HEK293 (cell line): ENCODE measurements around the gene FHL5.

Experiments used
- CTCF ChIA-PET: fragments of 350-600 bp; formaldehyde crosslinking; extraction: SDS; loops from one replicate; lab custom pipeline; 2021; ENCODE audit warnings: antibody characterized with exemption; lab: Yijun Ruan, JAX
- POLR2A ChIA-PET: fragments of 300-600 bp; formaldehyde crosslinking; extraction: SDS; loops from one replicate; lab custom pipeline; 2020; ENCODE audit warnings: antibody characterized with exemption, inconsistent platforms; lab: Yijun Ruan, JAX
- H3K27ac ChIP-seq: fragments of 200-500 bp; sonication (Bioruptor generic); 2 replicates; pipeline ENCODE4 v1.5.1; 2014; ENCODE audit warnings: low read depth, low read length, control low read depth, inconsistent platforms; ENCODE audit errors: extremely low read depth
- H3K36me3 ChIP-seq, 2 experiments: fragments of 200-500 bp in 1 of 2; sonication (Bioruptor generic) in 1 of 2; 1 replicate in 1 of 2; 2 replicates in 1 of 2; pipeline ENCODE4 v1.5.1; 2014 to 2017; ENCODE audit warnings: inconsistent platforms in 2 of 2, low read length in 2 of 2; ENCODE audit not compliant: control insufficient read depth in 2 of 2, insufficient read depth in 1 of 2
- H3K4me1 ChIP-seq: fragments of 200-500 bp; sonication (Bioruptor generic); 2 replicates; pipeline ENCODE4 v1.5.1; 2014; ENCODE audit warnings: mild to moderate bottlenecking, low read length, inconsistent platforms; ENCODE audit not compliant: control insufficient read depth, insufficient read depth
- H3K4me3 ChIP-seq: 2 replicates; pipeline ENCODE4 v1.5.1; 2011; ENCODE audit warnings: low read depth, mild to moderate bottlenecking, control low read depth, low read length, moderate library complexity
- H3K9me3 ChIP-seq: fragments of 200-500 bp; sonication (Bioruptor generic); 2 replicates; pipeline ENCODE4 v1.5.1; 2014; ENCODE audit warnings: low read depth, low read length, inconsistent platforms; ENCODE audit not compliant: control insufficient read depth, insufficient read depth
- KLF7 ChIP-seq: fragments of 450-650 bp; formaldehyde crosslinking; IDR thresholded peaks from 2 replicates; pipeline ENCODE4 v1.5.1; 2016; ENCODE audit warnings: missing biosample characterization, missing genetic modification characterization, borderline replicate concordance
- RBAK ChIP-seq: fragments of 450-650 bp; formaldehyde crosslinking; IDR thresholded peaks from 2 replicates; pipeline ENCODE4 v1.5.1; 2016; ENCODE audit warnings: missing biosample characterization, missing genetic modification characterization
- ZNF112 ChIP-seq: fragments of 450-650 bp; formaldehyde crosslinking; IDR thresholded peaks from 2 replicates; pipeline ENCODE4 v1.5.0; 2017; ENCODE audit warnings: missing biosample characterization, missing genetic modification characterization
- ZNF138 ChIP-seq: fragments of 450-650 bp; formaldehyde crosslinking; IDR thresholded peaks from 2 replicates; pipeline ENCODE4 v1.5.1; 2016; ENCODE audit warnings: missing biosample characterization, missing genetic modification characterization, borderline replicate concordance
- ZNF274 ChIP-seq, 2 experiments: fragments of 200-500 bp in 1 of 2; fragments of 450-650 bp in 1 of 2; sonication (Bioruptor generic) in 1 of 2; formaldehyde crosslinking in 1 of 2; IDR thresholded peaks; 2 replicates each; pipeline versions ENCODE4 v1.5.1 to v1.6.1; 2014 to 2016; ENCODE audit warnings: borderline replicate concordance in 1 of 2, inconsistent platforms in 1 of 2, low read length in 1 of 2, missing biosample characterization in 1 of 2, missing genetic modification characterization in 1 of 2
- ZNF341 ChIP-seq: fragments of 450-650 bp; formaldehyde crosslinking; IDR thresholded peaks from 2 replicates; pipeline ENCODE4; 2016; ENCODE audit warnings: low read depth, missing biosample characterization, missing genetic modification characterization
- ZNF433 ChIP-seq: fragments of 450-650 bp; formaldehyde crosslinking; IDR thresholded peaks from 2 replicates; pipeline ENCODE4 v1.5.1; 2016; ENCODE audit warnings: missing biosample characterization, missing genetic modification characterization, low read depth
- ZNF549 ChIP-seq: fragments of 450-650 bp; IDR thresholded peaks from 2 replicates; pipeline ENCODE4 v1.5.1; 2018; ENCODE audit warnings: missing biosample characterization, missing genetic modification characterization, mild to moderate bottlenecking, inconsistent platforms, moderate library complexity
- ZNF561 ChIP-seq: fragments of 450-650 bp; IDR thresholded peaks from 2 replicates; pipeline ENCODE4 v1.5.1; 2018; ENCODE audit warnings: missing biosample characterization, missing genetic modification characterization, borderline replicate concordance
- ZNF623 ChIP-seq: fragments of 450-650 bp; formaldehyde crosslinking; IDR thresholded peaks from 2 replicates; pipeline ENCODE4 v1.5.1; 2016; ENCODE audit warnings: missing biosample characterization, missing genetic modification characterization
- ZNF624 ChIP-seq: fragments of 450-650 bp; formaldehyde crosslinking; IDR thresholded peaks from 2 replicates; pipeline ENCODE4 v1.5.1; 2017; ENCODE audit warnings: missing biosample characterization, missing genetic modification characterization
- ZNF645 ChIP-seq: fragments of 450-650 bp; formaldehyde crosslinking; IDR thresholded peaks from 2 replicates; pipeline ENCODE4; 2016; ENCODE audit warnings: missing biosample characterization, missing genetic modification characterization
- ZNF664 ChIP-seq: fragments of 450-650 bp; formaldehyde crosslinking; IDR thresholded peaks from 2 replicates; pipeline ENCODE4 v1.5.1; 2016; ENCODE audit warnings: missing biosample characterization, missing genetic modification characterization
- ZNF777 ChIP-seq: fragments of 450-650 bp; formaldehyde crosslinking; IDR thresholded peaks from 2 replicates; pipeline ENCODE4 v1.5.1; 2017; ENCODE audit warnings: missing biosample characterization, missing genetic modification characterization, borderline replicate concordance
- ZNF791 ChIP-seq: fragments of 450-650 bp; formaldehyde crosslinking; IDR thresholded peaks from 2 replicates; pipeline ENCODE4 v1.5.1; 2016; ENCODE audit warnings: missing biosample characterization, missing genetic modification characterization
- ZSCAN18 ChIP-seq: fragments of 450-650 bp; formaldehyde crosslinking; IDR thresholded peaks from 2 replicates; pipeline ENCODE4 v1.5.1; 2016; ENCODE audit warnings: missing biosample characterization, missing genetic modification characterization
- TF ChIP-seq, protein P1 (sequence below): fragments of 450-650 bp; formaldehyde crosslinking; optimal IDR thresholded peaks from 2 replicates; pipeline ENCODE3; 2016; ENCODE audit warnings: missing biosample characterization, mild to moderate bottlenecking, missing genetic modification characterization
- TF ChIP-seq, protein P2 (sequence below): fragments of 450-650 bp; formaldehyde crosslinking; IDR thresholded peaks from 2 replicates; pipeline ENCODE4 v1.5.1; 2016; ENCODE audit warnings: missing biosample characterization, missing genetic modification characterization

Gene FHL5

GRCh38 chr6:96545882-96546281, 17.0 kb upstream of the FHL5 start (continued):
- TF ChIP-seq ZNF645 (tag by site-specific recombination): no peak
- TF ChIP-seq, protein P1, sequence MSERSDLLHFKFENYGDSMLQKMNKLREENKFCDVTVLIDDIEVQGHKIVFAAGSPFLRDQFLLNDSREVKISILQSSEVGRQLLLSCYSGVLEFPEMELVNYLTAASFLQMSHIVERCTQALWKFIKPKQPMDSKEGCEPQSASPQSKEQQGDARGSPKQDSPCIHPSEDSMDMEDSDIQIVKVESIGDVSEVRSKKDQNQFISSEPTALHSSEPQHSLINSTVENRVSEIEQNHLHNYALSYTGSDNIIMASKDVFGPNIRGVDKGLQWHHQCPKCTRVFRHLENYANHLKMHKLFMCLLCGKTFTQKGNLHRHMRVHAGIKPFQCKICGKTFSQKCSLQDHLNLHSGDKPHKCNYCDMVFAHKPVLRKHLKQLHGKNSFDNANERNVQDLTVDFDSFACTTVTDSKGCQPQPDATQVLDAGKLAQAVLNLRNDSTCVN (tag by site-specific recombination): no peak
- no peak for TF ChIP-seq KLF7 (tag by site-specific recombination)
- TF ChIP-seq ZNF777: no peak

GRCh38 chr6:96547654-96548053, 15.3 kb upstream of the FHL5 start:
- Histone ChIP-seq H3K4me1 (no peaks in the 10 kb centered on the region), H3K9me3 (no peaks in the 10 kb centered on the region)
- CTCF ChIA-PET: no interaction called here
- POLR2A ChIA-PET: no interaction called here
- TF ChIP-seq ZNF433: no peak
- no peak for TF ChIP-seq ZNF138 (tag by site-specific recombination)
- no peak for TF ChIP-seq ZNF624
- no peak for TF ChIP-seq ZNF341
- TF ChIP-seq ZNF549 (tag by site-specific recombination): no peak
- TF ChIP-seq, all 188 proteins: peak for 0
- Histone ChIP-seq H3K27ac (no peak overlapping the region), H3K36me3 (peaks cover 28 to 78% of the 10 kb centered on the region in 2 experiments; a peak in 2 of 3 replicates), H3K4me3 (no peak overlapping the region)

DNA sequence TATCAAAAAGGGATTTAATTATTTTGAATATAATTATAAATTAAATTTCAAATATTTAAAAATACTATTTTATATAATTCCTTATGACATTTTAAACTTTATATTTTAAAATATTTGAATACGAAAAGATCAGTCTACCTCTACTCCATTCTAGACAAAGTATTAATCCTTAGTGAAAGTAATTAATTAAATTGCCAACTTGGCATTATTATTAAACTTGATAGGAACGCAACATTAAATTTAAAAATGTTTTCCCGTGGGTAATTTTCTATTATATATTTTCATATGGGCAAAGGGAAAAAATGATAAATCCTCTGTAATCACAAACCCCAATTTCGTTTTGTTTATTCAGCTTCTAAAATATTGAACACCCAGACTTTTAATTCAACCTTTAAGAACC, 8.4 kb upstream of the FHL5 start:
- CTCF ChIA-PET: interaction anchor here (0.8 kb wide), 1 partner anchor 73 kb away, joined by 3 read pairs; no protein-coding TSS in a partner anchor

More for the DNA sequence above, 8.4 kb upstream of the FHL5 start:
- no peaks in the 10 kb centered on the region for H3K9me3 ChIP-seq
- H3K4me3 ChIP-seq: no peak overlapping the region
- POLR2A ChIA-PET: no interaction called here
- no peaks in the 10 kb centered on the region for H3K4me1 ChIP-seq
- peaks cover 18 to 58% of the 10 kb centered on the region in 2 experiments; a peak in 2 of 3 replicates for H3K36me3 ChIP-seq
- TF ChIP-seq ZNF112 (tag by site-specific recombination) (no peak), ZNF664 (no peak), RBAK (no peak), ZNF791 (tag by site-specific recombination) (no peak), ZNF561 (tag by site-specific recombination) (no peak), ZNF274 (IDR thresholded peaks at IDR 0.05; ENCODE audit: low read length) (no peak), ZNF274 (tag by site-specific recombination; IDR thresholded peaks at IDR 0.05; ENCODE audit: borderline replicate concordance) (no peak), ZSCAN18 (tag by site-specific recombination) (no peak), ZNF623 (tag by site-specific recombination) (no peak)
- TF ChIP-seq, protein P2, sequence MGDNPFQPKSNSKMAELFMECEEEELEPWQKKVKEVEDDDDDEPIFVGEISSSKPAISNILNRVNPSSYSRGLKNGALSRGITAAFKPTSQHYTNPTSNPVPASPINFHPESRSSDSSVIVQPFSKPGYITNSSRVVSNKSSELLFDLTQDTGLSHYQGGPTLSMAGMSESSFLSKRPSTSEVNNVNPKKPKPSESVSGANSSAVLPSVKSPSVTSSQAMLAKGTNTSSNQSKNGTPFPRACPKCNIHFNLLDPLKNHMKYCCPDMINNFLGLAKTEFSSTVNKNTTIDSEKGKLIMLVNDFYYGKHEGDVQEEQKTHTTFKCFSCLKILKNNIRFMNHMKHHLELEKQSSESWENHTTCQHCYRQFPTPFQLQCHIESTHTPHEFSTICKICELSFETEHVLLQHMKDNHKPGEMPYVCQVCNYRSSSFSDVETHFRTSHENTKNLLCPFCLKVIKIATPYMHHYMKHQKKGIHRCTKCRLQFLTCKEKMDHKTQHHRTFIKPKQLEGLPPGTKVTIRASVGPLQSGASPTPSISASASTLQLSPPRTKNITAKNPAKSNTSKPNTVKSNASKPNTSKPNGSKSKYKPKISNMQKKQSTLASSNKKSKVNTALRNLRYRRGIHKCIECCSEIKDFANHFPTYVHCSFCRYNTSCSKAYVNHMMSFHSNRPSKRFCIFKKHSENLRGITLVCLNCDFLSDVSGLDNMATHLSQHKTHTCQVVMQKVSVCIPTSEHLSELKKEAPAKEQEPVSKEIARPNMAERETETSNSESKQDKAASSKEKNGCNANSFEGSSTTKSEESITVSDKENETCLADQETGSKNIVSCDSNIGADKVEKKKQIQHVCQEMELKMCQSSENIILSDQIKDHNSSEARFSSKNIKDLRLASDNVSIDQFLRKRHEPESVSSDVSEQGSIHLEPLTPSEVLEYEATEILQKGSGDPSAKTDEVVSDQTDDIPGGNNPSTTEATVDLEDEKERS: no peak
- TF ChIP-seq, all 188 proteins: peak for 0
- no peak overlapping the region for H3K27ac ChIP-seq
